NCI-H82 (cell line): Measurements from ENCODE around the gene GADD45A.

Experiments
- DNase-seq: peaks from one replicate; lab custom pipeline; 2025; lab: John Stamatoyannopoulos, UW

GADD45A gene

DNA sequence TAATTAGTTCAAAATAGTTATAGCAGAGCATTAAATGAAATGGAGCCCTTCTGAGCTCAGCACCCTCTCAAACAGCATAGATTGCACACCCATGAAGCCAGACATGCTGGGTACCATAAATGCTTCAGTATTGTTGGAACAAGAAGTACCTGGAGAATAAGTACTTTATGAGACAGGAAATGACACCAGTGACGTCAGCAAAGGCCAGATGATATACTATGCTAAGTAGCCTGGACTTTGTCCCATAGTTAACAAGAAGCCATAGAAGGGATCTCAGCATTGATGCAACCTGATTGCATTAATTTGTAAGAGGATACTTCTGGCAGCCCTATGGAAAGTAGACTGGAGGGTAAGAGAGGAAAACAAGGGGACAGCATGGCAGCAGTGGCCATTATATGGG is 16.3 kb upstream of the GADD45A start:
- no peak for DNase-seq

DNA sequence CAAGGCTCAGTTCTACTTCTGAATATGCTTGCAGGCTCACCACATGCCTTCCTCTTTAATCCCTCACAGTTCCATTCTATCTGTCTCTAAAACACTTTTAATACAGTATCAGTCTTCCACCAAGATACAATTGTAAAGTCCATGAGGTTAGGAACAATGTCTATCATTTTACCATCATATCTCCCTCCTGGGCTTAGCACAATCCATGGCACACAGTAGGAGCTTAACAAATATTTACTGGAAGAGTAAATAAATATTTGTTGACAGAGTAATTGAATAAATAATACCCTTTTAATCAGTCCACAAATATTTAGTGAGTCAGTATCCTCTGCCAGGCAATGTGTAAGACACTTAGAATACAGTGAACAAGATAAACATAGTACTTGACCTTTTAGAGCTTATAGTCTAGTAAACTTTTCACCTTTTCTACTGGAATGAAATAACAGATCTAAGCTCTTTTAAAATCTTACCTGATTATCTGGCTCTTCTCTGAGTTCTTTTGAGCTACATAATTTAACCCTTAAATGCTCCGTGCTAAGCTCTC is 12.7 kb upstream of the GADD45A start:
- DNase-seq: no peak

DNA sequence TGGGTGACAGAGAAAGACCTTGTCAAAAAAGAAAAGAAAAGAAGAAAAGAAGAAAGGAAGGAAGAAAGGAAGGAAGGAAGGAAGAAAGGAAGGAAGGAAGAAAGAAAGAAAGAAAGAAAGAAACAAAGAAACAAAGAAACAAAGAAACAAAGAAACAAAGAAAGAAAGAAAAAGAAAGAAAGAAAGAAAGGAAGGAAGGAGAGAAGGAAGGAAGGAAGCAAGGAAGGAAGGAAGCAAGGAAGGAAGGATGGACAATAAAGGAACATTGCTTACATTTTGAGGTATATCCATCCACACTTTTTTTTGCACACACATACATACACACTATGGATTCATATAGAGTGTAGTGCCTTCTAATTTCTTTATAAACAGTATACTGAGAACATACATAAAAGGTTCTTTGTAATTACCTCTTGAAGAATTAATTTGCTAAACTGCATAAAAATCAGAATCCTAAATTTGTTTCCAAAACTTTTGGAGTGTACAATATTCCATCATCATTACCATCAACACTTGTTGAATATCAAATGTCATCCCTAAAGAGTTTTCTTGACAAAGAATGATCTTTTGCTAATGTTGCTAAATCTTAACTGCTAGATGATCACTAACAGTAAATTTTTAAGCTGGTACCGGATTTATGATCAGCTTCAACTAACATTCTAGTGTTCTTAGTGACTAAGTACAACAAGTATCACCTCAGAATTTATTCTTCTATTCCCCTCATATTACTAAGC is 11.4 kb upstream of the GADD45A start:
- no peak for DNase-seq

DNA sequence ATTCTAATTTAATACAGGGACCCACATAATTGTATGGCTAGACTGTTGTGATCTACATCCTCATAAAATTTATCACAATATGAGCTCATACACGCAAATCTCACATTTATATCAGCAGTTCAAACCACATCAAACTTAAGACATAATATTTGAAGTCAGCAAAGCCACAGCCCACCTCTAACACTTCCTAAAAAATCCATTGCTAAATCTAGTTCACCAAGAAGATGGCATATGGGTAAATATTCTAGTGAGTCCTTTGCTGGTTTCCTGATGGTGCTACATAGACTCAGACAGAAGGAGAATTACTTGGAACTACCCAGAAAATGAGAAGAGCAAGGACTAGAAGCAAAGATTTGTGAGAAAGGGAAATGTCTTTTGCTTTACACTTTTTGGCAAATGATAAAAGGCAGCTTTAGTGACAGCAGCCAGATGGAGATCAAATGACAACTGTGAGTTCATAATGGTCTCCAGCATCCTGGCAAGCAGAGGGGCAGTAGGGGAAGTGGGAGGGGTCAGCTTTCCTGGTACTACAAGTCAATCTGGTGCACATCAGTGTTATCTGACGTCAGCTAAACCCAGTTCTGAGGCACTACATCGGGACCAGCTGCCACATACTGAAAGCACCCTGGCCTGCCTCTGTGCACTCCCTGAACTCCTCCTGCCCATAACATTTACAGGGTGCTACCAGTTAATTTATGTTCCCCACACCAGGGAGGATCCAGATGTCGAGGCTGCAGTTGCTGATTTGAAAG is 10.6 kb upstream of the GADD45A start:
- peak; percentile 97 for DNase-seq

DNA sequence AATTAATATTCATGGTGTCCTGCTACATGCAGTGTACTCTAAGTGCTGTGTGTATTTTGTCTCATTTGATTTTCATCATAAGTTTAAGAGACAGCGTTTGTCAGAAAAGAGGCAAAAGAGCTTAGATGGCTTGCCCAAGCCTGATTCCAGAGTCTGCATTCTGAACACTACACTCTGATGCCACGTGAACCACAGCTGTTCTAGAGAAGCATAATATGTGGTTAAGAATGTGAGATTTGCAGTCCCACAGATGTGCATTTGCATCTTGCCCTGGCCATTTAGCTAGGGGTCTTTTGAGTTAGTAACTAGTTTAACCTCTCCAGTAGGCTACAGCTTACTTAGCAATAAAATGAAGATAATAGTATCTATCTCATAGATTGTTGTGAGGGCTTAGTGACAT is 9.2 kb upstream of the GADD45A start:
- DNase-seq: peak; percentile 48

DNA sequence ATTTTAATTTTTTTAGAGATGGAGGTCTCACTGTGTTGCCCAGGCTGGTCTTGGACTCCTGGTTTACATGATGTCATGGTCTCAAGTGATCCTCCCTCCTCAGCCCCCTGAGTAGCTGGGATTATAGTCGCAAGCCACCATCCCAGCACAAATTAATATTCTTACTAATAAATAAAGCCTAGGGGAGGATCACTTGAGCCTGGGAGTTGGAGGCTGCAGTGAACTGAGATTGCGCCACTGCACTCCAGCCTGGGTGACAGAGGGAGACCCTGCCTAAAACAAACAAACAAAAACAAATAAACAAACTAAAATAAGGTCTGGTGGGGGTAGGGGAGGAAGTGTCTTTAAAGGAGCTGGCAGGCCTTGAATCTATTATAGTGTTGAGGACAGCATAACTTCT is 8.7 kb upstream of the GADD45A start:
- DNase-seq: peak; percentile 71

DNA sequence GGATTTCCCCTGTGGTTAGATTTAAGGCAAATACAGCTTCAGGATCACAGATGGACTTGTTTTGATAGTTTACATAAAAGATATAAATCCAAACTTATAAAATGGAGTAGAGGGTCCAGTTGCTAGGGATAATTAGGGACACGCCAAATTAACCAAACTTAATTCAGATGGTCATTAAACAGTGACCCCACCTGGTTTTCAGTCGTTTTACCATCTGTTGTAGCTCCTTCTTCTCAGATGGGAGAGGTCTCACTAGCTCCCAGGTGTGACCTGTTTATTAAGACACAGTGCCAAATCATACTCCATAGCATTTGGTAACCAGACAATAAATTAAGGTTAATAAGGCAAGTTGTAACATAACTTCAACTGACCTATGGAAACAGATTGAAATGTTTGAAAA is 8.1 kb upstream of the GADD45A start:
- peak; percentile 60 for DNase-seq

DNA sequence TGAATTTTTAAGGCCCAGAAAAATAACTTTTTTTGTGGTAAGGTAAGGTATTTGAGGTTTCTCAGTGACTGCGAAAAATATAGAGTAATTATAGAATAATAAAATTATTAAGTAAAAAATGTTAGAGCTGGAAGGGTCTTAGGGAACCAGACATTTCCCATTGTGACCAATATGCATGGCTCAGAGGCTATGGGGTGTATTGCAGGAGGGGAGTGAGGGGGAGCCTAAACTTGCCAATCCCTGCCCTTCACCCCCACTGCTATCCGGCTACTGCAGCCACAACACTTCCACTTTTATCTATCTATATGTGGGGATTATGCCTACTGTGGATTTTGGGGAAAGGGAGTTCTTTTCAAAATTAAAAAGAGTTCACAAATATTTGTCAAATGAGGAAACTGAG is 7.6 kb upstream of the GADD45A start:
- DNase-seq: peak; percentile 59

DNA sequence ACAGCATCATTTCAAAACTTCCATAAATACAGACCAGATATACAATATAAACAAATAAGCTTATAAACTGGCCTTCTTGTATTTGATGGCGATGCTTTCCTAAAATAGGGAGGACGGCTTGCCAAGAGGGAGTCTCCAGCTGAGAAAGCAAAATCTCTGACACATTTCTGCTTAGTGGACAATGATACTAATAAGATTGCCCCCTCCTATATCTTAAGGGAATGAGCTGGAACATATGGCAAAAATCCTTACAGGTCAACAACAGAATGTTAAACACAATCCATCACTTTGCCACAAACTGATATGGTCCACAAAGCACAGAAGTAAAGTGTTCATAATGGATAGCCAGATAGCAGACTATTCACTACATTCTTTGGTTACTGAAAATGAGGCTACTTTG is 7.1 kb upstream of the GADD45A start:
- peak; percentile 92 for DNase-seq

DNA sequence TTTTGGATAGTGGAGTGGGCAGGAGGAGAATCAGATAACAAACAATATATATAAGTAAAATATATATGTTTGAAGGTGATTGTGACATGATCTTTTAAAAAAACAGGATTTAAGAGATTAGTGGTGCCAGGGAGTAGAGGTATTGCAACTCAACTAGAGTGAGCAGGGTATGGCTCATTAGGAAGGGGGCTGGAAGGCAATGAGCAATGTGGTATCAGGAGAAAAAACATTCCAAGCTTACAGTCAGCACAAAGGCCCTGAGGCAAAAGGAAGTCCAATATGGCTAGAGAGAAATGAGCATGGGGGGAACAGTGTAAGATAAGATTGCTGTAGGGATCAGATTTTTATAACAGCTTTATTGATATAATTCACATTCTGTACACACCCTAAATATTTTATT is 5.3 kb upstream of the GADD45A start:
- DNase-seq: peak; percentile 15

DNA sequence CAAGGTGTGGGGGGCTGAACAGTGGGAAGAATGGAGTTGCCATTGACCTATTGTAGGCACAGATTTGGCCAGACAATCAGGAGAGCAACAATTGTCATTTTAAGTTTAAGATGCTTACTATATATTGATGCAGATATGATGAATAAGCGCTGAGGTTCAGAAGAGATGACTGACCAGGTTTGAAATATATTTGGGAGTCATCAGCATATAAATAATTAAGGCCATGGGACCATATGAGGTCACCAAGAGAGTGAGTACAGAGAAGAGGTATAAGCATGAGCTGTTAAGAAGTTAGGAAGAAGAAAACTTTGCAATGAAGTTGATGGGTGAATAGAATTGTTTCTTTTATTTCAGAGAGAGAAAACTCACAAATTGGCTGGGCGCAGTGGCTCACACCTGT is 4.5 kb upstream of the GADD45A start:
- DNase-seq: no peak

DNA sequence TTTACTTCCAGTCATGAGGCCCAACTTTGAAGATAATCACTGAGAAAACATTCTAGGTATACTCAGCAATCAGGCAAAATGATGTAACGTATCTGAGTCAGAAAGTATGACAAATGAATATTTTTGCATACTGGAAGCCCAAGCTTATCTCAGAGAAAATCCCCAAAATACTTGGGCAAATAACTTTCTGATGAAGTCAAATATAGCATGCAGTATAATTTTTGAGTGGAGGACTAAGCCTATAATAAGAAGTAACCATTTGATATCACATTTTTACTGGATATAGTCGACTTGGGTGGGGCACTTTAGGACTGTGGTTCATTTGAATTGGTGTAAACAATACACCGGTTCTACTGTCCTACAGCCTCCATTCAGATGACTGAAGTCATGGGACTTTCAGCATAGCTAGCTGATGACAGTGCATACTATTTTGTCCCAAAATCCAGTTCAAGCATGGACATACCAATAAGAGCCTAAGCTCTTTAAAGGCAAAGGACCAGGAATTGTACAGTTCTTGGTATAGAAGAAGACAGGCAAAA is 2.3 kb upstream of the GADD45A start:
- no peak for DNase-seq

DNA sequence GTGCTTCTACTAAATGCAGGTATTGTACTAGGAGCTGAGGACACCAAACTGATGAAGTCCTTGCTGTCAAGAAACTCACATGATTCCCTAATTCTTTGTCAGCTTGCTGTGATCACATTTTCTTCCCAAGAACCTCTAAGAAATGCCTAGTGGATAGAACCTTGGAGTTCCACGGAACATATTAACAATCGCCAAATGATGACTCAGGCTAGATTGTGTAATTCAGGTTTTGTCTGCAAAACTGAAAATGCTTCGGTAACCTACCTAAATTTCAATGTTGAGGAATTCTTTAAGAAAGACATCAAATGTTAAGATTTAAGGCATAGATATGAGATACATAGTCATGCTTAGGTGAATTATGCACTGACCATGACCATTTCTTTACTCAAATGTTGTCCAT is 1.7 kb upstream of the GADD45A start:
- no peak for DNase-seq

DNA sequence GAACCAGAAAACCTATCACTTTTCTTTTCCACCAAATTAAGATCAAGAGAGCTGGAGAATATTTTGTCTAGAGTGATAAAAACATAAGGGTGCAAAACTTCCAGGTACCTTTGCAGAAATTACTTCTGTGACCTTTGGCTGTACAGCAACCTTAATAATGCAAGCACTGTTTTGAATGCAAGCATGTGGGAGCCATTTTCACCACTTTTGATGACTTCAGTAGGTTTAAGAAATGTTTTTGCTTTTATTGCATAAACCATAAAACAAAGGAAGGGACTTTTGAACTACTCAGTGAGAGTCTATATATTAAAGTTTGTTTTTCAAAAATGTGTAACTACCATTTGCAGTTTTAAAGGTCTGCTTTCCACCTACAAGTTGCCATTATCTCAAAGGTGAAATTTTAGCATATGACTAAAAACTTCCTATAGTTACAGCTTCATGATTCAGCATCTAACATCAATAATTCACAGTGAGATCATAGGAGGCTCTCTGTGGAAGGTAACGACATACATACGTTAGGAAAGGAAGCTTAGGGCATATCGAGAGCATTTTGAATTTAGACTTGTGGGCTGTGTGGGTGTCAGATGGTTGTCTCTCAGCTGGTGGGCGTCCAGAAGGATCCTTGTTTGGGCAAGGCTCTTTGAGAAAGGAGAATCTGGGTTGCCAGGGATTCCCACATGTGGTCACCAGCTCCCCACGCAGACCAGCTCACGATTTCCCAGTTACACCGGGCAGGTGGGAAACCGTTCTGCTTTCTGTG is 1.1 kb upstream of the GADD45A start:
- DNase-seq: peak; percentile 32

DNA sequence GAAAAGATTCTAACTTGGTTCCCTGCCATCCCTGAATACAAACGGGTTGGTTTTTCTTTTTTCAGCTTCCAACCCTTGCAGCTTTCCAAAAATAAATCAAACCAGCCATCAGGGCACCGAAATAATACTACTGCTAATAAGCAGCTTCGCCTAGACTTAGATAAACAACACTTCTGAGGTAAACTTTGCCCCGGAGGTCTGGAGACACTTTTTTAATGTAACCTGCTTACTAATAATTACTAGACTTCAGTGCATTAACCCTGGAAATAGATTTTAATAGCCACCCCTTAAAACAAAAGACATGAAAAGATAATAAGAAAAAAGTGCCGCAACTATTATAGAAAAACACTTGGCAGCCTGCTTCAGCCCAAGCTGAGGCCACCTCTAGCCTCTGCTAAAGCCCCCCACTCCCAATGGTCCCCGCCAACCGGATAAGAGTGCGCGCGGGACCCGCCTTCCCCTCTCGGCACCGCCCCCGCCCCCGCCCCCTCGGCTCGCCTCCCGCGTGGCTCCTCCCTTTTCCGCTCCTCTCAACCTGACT is 405 bp upstream of the GADD45A start:
- DNase-seq: no peak

DNA sequence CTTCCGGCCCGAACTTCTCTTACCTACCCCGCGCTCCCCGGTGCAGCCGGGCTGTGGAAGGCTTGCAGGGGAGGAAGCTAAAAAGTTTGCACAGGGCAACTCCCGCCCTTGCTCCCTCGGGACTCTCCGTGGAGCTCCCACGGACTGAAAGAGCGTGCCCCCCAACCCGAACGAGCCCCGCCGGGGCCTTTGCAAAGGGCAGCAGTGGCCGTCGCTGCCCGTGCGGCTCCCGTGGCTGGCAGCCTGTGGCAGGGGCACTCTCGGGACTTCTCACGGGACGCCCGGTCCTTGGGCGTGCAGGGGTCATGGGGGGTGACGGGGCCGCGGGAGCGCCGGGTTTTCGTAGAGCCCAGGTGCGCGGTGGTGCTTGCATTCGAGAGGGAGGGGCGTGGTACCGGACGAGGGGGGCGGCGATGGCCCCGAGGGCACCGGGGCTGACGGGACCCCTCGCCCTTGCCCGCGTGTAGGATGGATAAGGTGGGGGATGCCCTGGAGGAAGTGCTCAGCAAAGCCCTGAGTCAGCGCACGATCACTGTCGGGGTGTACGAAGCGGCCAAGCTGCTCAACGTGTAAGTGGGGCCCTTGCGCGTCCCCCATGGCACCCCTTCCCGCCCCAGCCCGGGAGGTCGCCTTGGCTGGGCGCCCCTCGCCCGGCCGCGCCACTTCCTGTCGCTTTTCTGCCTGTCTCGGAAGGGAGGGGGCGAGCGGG is 711 bp downstream of the GADD45A start:
- peak; percentile 67 for DNase-seq

DNA sequence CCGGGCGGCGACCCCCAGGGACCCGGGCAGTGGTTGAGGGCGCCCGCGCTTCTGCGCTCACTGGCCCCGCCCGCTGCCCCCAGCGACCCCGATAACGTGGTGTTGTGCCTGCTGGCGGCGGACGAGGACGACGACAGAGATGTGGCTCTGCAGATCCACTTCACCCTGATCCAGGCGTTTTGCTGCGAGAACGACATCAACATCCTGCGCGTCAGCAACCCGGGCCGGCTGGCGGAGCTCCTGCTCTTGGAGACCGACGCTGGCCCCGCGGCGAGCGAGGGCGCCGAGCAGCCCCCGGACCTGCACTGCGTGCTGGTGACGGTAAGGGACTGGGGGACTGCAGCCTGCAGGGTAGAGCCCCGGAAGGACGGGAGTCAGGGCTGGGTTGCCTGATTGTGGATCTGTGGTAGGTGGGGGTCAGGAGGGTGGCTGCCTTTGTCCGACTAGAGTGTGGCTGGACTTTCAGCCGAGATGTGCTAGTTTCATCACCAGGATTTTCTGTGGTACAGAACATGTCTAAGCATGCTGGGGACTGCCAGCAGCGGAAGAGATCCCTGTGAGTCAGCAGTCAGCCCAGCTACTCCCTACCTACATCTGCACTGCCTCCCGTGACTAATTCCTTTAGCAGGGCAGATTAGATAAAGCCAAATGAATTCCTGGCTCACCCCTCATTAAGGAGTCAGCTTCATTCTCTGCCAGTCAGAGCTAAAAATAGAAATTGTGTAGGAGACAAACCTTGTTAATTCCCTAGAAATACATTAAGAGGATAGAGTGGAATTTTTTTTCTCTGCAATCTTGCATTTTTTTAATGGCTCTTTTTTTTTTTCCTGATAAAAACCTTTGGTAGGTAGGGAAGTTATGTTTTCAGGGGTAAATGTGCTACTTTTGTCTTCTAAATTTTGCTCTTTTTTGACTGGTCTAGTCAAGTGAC is 1.5 kb downstream of the GADD45A start:
- peak; percentile 97 for DNase-seq

DNA sequence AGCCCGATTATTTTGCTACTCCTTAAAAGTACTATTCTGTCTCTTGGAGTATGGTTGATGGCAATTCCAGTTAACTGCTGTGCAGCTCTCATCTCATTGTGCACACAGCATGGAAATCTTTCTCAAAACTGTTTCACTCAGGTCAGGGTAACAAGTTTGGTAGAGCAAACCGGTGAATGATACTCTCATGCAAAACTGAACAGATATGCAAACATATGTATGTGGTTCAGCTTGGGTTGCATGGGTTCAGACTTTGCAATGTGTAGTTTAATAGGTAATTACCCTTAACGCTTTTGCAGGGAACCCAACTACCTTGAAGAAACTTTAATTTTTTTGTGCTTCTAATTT is 2.2 kb downstream of the GADD45A start:
- no peak for DNase-seq

DNA sequence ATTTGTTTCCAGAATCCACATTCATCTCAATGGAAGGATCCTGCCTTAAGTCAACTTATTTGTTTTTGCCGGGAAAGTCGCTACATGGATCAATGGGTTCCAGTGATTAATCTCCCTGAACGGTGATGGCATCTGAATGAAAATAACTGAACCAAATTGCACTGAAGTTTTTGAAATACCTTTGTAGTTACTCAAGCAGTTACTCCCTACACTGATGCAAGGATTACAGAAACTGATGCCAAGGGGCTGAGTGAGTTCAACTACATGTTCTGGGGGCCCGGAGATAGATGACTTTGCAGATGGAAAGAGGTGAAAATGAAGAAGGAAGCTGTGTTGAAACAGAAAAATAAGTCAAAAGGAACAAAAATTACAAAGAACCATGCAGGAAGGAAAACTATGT is 2.6 kb downstream of the GADD45A start:
- DNase-seq: peak; percentile 24

DNA sequence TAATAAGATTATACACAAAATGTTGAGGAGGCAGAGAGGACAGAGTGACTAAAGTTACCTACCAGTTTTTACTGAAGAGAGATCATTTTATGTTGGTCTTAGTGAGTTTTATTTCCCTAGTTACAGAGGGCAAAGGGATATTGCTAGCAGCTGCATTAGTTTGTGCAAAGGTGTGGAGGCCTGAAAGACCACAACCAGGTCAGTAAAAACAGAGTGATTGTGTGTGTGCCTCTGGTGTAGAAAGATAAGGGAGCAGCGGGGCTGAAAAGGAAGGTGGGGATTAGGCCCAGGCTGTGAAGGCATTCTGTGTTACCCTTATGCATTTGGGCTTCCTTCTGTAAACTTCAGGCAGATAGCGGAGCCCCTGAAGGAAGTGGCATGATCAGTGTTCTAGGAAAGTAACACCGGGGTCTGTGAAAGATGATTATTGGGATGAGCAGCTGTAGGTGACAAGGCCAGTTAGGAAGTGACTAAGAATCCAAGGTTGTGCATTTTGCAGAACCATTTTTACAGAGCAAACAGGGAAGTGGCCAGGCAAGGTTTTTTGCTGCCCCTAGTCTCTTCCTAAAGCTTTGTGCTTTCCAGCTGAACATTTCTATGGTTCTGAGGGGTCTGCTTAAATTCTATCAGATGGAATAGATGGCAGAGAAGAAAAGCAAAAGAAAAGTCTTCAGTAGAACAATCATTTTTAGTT is 3.7 kb downstream of the GADD45A start:
- DNase-seq: peak; percentile 54
